Right lobe of liver (tissue), 6 donors: ENCODE measurements around the gene STXBP3. TPM values are rescaled to one million over a fixed set of nuclear protein-coding genes. Genes with fewer than 3 reads are reported as not detected.

Experiments
- ATAC-seq, 4 donors: fragments of 200-7000 bp; cut with Tn5 transposase; one replicate each; pipeline ENCODE4 v1.9.1; 2020; ENCODE audit warnings: mild to moderate bottlenecking in 4 of 4, moderate library complexity in 4 of 4
- DNase-seq, 3 donors: peaks; one replicate each; pipeline ENCODE4 v3.0.0-alpha.2; 2020
- H3K27ac ChIP-seq, 3 donors: fragments of 200-600 bp; one replicate each; pipeline ENCODE4 v1.8.0; 2022
- H3K27me3 ChIP-seq, 2 donors: fragments of 200-600 bp; one replicate each; pipeline ENCODE4 v1.8.0; 2022
- H3K36me3 ChIP-seq, 4 donors: fragments of 200-600 bp; sonication (generic) in 1 of 4; one replicate each; pipeline versions ENCODE4 v1.5.1 to v1.8.0; 2017 to 2022; ENCODE audit warnings: control low read depth in 1 of 4
- H3K4me1 ChIP-seq, 4 donors: fragments of 200-600 bp; sonication (generic) in 1 of 4; one replicate each; pipeline versions ENCODE4 v1.5.1 to v1.8.0; 2017 to 2022; ENCODE audit warnings: control low read depth in 1 of 4
- H3K4me3 ChIP-seq, 3 donors: fragments of 200-600 bp; one replicate each; pipeline ENCODE4 v1.8.0; 2022
- H3K9me3 ChIP-seq, 4 donors: fragments of 200-600 bp; sonication (generic) in 1 of 4; one replicate each; pipeline versions ENCODE4 v1.5.1 to v1.8.0; 2017 to 2022; ENCODE audit warnings: control low read depth in 1 of 4
- CTCF ChIP-seq, 4 donors: fragments of 200-600 bp in 3 of 4; fragments of 450-650 bp in 1 of 4; IDR thresholded peaks; one replicate each; pipeline versions ENCODE4 v1.5.1 to v1.8.0; 2016 to 2022; ENCODE audit warnings: antibody characterized with exemption in 4 of 4, mild to moderate bottlenecking in 2 of 4
- POLR2A ChIP-seq: fragments of 450-650 bp; IDR thresholded peaks from one replicate; pipeline ENCODE4 v1.6.1; 2017; ENCODE audit warnings: antibody characterized with exemption, mild to moderate bottlenecking
- WGBS: methylation state at CpG from one replicate; pipeline ENCODE4 v1.1.6; 2018; ENCODE audit warnings: low coverage, low lambda C conversion rate; ENCODE audit not compliant: insufficient coverage; ENCODE audit errors: missing lambda C conversion rate; 5-methylcytosine and 5-hydroxymethylcytosine counted together
- intact Hi-C, 2 donors: fragments of 100-400 bp; cut with DNase I; formaldehyde crosslinking; loops; one replicate each; pipeline versions ENCODE4 v1.11.2 to v1.14.1; 2022
- total RNA-seq, 6 experiments: library from RNA; depleted of rRNA in 2 of 6; stranded (reverse); fragments of >200 nt in 2 of 6; fragmentation: NEBNext Ultra II Directional in 3 of 6; extraction: Animal tissue kit (Norgen Biotek cat#: 25700) in 3 of 6; gene quantifications; one replicate each; pipeline versions ENCODE4 v1.1.0 to v1.2.4, GENCODE V29; 2016 to 2023
- donor health status: DM: no; HTN: yes; CAD: no.
- donor health status: DM: no; HTN: no; CAD: no.
- donor health status: DM: no; HTN: no; CAD: no.
- donor health status: DM: no; HTN: yes; CAD: no.
- donor health status: DM: no; HTN: yes; CAD: no.

Gene STXBP3
- total RNA-seq, 6 experiments from 2014 or later = 15.3 to 32.2 (median 22.3) TPM

GRCh38 chr1:108785880-108786279 is 39.4 kb downstream of the STXBP3 start:
- no peak for TF ChIP-seq CTCF (IDR thresholded peaks at IDR 0.05)
- no peak for TF ChIP-seq POLR2A
- Histone ChIP-seq H3K36me3 (peaks cover 0 to 22% (median 7%) of the 10 kb centered on the region in 4 donors), H3K27ac (no peak overlapping the region), H3K4me3 (no peak overlapping the region), H3K9me3 (no peaks in the 10 kb centered on the region), H3K27me3 (no peaks in the 10 kb centered on the region), H3K4me1 (no peaks in the 10 kb centered on the region)
- ATAC-seq (no peak), DNase-seq (no peak)
- intact Hi-C loops = no loop called here
- WGBS = 85% methylated on average over 2 of the region's 2 CpGs

- intact Hi-C loops = no loop called here
- WGBS = 100% methylated on average over 1 of the region's 1 CpG
- Histone ChIP-seq H3K4me3 (no peak overlapping the region), H3K36me3 (peaks cover 0 to 9% (median 5%) of the 10 kb centered on the region in 4 donors), H3K27me3 (no peaks in the 10 kb centered on the region), H3K27ac (no peak overlapping the region), H3K4me1 (no peaks in the 10 kb centered on the region), H3K9me3 (no peaks in the 10 kb centered on the region)
- ATAC-seq = no peak
- no peak for DNase-seq
- TF ChIP-seq CTCF (IDR thresholded peaks at IDR 0.05) = no peak
- no peak for TF ChIP-seq POLR2A
Observed at GRCh38 chr1:108791790-108792189, 45.3 kb downstream of the STXBP3 start.

- ATAC-seq = no peak
- H3K9me3 ChIP-seq = no peaks in the 10 kb centered on the region
- WGBS = 95% methylated on average over 2 of the region's 2 CpGs
- no peaks in the 10 kb centered on the region for H3K27me3 ChIP-seq
- DNase-seq = no peak
- H3K4me3 ChIP-seq = no peak overlapping the region
- no peak for TF ChIP-seq POLR2A
- TF ChIP-seq CTCF (IDR thresholded peaks at IDR 0.05) = no peak
- H3K27ac ChIP-seq = no peak overlapping the region
- intact Hi-C loops = no loop called here
- H3K4me1 ChIP-seq = no peaks in the 10 kb centered on the region
- H3K36me3 ChIP-seq = peaks cover 0 to 13% (median 5%) of the 10 kb centered on the region in 4 donors
Observed at GRCh38 chr1:108792420-108792819, 45.9 kb downstream of the STXBP3 start.

GRCh38 chr1:108799001-108799400 is 52.5 kb downstream of the STXBP3 start:
- H3K36me3 ChIP-seq = peaks cover 5 to 33% (median 6%) of the 10 kb centered on the region in 4 donors
- intact Hi-C loops = no loop called here
- H3K27me3 ChIP-seq = no peaks in the 10 kb centered on the region
- TF ChIP-seq POLR2A = no peak
- no peak for TF ChIP-seq CTCF (IDR thresholded peaks at IDR 0.05)
- H3K9me3 ChIP-seq = no peaks in the 10 kb centered on the region
- WGBS = 100% methylated on average over 1 of the region's 1 CpG
- ATAC-seq (no peak), DNase-seq (no peak)
- H3K4me3 ChIP-seq = no peak overlapping the region
- no peaks in the 10 kb centered on the region for H3K4me1 ChIP-seq
- H3K27ac ChIP-seq = no peak overlapping the region

GRCh38 chr1:108801101-108801500 is 54.6 kb downstream of the STXBP3 start:
- DNase-seq = no peak
- Histone ChIP-seq H3K27me3 (no peaks in the 10 kb centered on the region), H3K9me3 (no peaks in the 10 kb centered on the region), H3K4me3 (no peak overlapping the region), H3K36me3 (peaks cover 3 to 37% (median 5%) of the 10 kb centered on the region in 4 donors), H3K4me1 (no peaks in the 10 kb centered on the region), H3K27ac (no peak overlapping the region)
- TF ChIP-seq POLR2A = no peak
- TF ChIP-seq CTCF (IDR thresholded peaks at IDR 0.05) = no peak
- no peak for ATAC-seq
- intact Hi-C loops = no loop called here
